Tibial nerve (tissue), 3 donors: ENCODE data around the gene CMIP.

ENCODE experiments used
- POLR2A ChIP-seq, 2 donors: fragments of 450-650 bp; IDR thresholded peaks; one replicate each; pipeline ENCODE4 v1.6.1; 2017; ENCODE audit warnings: antibody characterized with exemption in 2 of 2, mild to moderate bottlenecking in 2 of 2, moderate library complexity in 2 of 2
- TF ChIP-seq, protein P1 (sequence below), 5 experiments: fragments of 200-600 bp in 3 of 5; fragments of 450-650 bp in 2 of 5; sonication (generic) in 3 of 5; IDR thresholded peaks; one replicate each; pipeline ENCODE4 v1.5.1; 2016 to 2019; ENCODE audit warnings: antibody characterized with exemption in 5 of 5, mild to moderate bottlenecking in 3 of 5, moderate library complexity in 2 of 5

- TF ChIP-seq, protein P1, sequence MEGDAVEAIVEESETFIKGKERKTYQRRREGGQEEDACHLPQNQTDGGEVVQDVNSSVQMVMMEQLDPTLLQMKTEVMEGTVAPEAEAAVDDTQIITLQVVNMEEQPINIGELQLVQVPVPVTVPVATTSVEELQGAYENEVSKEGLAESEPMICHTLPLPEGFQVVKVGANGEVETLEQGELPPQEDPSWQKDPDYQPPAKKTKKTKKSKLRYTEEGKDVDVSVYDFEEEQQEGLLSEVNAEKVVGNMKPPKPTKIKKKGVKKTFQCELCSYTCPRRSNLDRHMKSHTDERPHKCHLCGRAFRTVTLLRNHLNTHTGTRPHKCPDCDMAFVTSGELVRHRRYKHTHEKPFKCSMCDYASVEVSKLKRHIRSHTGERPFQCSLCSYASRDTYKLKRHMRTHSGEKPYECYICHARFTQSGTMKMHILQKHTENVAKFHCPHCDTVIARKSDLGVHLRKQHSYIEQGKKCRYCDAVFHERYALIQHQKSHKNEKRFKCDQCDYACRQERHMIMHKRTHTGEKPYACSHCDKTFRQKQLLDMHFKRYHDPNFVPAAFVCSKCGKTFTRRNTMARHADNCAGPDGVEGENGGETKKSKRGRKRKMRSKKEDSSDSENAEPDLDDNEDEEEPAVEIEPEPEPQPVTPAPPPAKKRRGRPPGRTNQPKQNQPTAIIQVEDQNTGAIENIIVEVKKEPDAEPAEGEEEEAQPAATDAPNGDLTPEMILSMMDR (IDR thresholded peaks at IDR 0.05), result no peak
- no peak for TF ChIP-seq POLR2A (IDR thresholded peaks at IDR 0.05)
Observed at GRCh38 chr16:81713796-81714195, 269.2 kb downstream of the CMIP start.
